CD4-positive, alpha-beta T cell treated with Interleukin-6 at 100 ng/mL for 8 hours (primary cell): ENCODE data around the gene IAH1.
"Not testable (repeated sequence)": the region's sequence is repeated elsewhere in the genome, so short reads cannot be mapped to it uniquely, and the experiment has no call there.

Experiments
- DNase-seq: peaks from one replicate; pipeline ENCODE4 v3.0.0-alpha.2; 2020; ENCODE audit warnings: mixed read lengths, low spot score

Gene IAH1

GRCh38 chr2:9473308-9473984, 905 bp upstream of the IAH1 start:
- DNase-seq: peak; percentile 16

GRCh38 chr2:9473985-9474360, 378 bp upstream of the IAH1 start:
- peak; percentile 72 for DNase-seq

- DNase-seq: no peak
These were observed 3.6 kb downstream of the IAH1 start for GRCh38 chr2:9477914-9478313.

- no peak for DNase-seq
These were observed 4.2 kb downstream of the IAH1 start for GRCh38 chr2:9478526-9478925.

GRCh38 chr2:9480157-9480556, 5.8 kb downstream of the IAH1 start:
- DNase-seq: no peak

- DNase-seq: no peak
These were observed 8.8 kb downstream of the IAH1 start for GRCh38 chr2:9483107-9483506.

- DNase-seq: no peak
These were observed 10.2 kb downstream of the IAH1 start for GRCh38 chr2:9484533-9484932.

GRCh38 chr2:9488583-9489547, 14.5 kb downstream of the IAH1 start:
- DNase-seq: no peak

GRCh38 chr2:9490789-9491188, 16.4 kb downstream of the IAH1 start:
- no peak for DNase-seq

- DNase-seq: no peak
These were observed 18.6 kb downstream of the IAH1 start for GRCh38 chr2:9492927-9493326.

- DNase-seq: no peak
These were observed 19.1 kb downstream of the IAH1 start for GRCh38 chr2:9493478-9493877.

GRCh38 chr2:9494081-9494480, 19.7 kb downstream of the IAH1 start:
- no peak for DNase-seq

- no peak for DNase-seq
These were observed 22.7 kb downstream of the IAH1 start for GRCh38 chr2:9497017-9497416.

GRCh38 chr2:9498210-9498609, 23.9 kb downstream of the IAH1 start:
- DNase-seq: no peak

GRCh38 chr2:9508931-9509330, 34.6 kb downstream of the IAH1 start:
- DNase-seq: no peak

- not testable (repeated sequence) for DNase-seq
These were observed 39.6 kb downstream of the IAH1 start for GRCh38 chr2:9513946-9514345.

- DNase-seq: no peak
These were observed 42.9 kb downstream of the IAH1 start for GRCh38 chr2:9517118-9517782.

GRCh38 chr2:9518163-9518562, 43.8 kb downstream of the IAH1 start:
- DNase-seq: no peak

- no peak for DNase-seq
These were observed 44.4 kb downstream of the IAH1 start for GRCh38 chr2:9518780-9519179.

- DNase-seq: no peak
These were observed 44.9 kb downstream of the IAH1 start for GRCh38 chr2:9519250-9519649.

- DNase-seq: no peak
These were observed 49.9 kb downstream of the IAH1 start for GRCh38 chr2:9524291-9524690.

- no peak for DNase-seq
These were observed 50.9 kb downstream of the IAH1 start for GRCh38 chr2:9525266-9525665.
